ENCODE data around the gene EFCAB13. TPM values are rescaled to one million over a fixed set of nuclear protein-coding genes. Genes with fewer than 3 reads are reported as not detected.

EFCAB13 gene
- total RNA-seq, 1 experiment from 2014 or later = not detected

GRCh38 chr17:47295874-47296255 is 27.9 kb upstream of the EFCAB13 start:
- BruUV-seq (replicated peaks) = no TSS peak
- intact Hi-C loops (cut with micrococcal nuclease; ENCODE audit: unreplicated experiment) = no loop called here
- Histone ChIP-seq H3K36me3 (ENCODE audit: insufficient read depth, low read length, poor library complexity, severe bottlenecking) (no peaks in the 10 kb centered on the region), H3K4me3 (ENCODE audit: low read depth, low read length, poor library complexity, severe bottlenecking) (no peak overlapping the region), H3K27me3 (replicated peaks; ENCODE audit: insufficient read depth, low read depth, low read length, poor library complexity) (no peaks in the 10 kb centered on the region), H3K9me3 (ENCODE audit: low read depth, low read length, poor library complexity, severe bottlenecking) (no peaks in the 10 kb centered on the region), H3K27ac (ENCODE audit: low read depth, low read length, poor library complexity, severe bottlenecking) (no peak overlapping the region), H3K4me1 (ENCODE audit: insufficient read depth, low read length, poor library complexity, severe bottlenecking) (no peaks in the 10 kb centered on the region)
- DNase-seq (ENCODE audit: low spot score) = no peak
- CTCF ChIA-PET = no interaction called here
- POLR2A ChIA-PET (ENCODE audit: low non-redundant PET) = no interaction called here
- TF ChIP-seq EZH2 (IDR thresholded peaks at IDR 0.05; ENCODE audit: borderline replicate concordance, low read depth, low read length, poor library complexity, severe bottlenecking) (no peak), CTCF (conservative IDR thresholded peaks at IDR 0.05; ENCODE audit: low read depth, low read length) (no peak)

GRCh38 chr17:47297661-47298400 is 25.9 kb upstream of the EFCAB13 start:
- BruUV-seq (replicated peaks) = no TSS peak
- Histone ChIP-seq H3K27ac (ENCODE audit: low read depth, low read length, poor library complexity, severe bottlenecking) (no peak overlapping the region), H3K36me3 (ENCODE audit: insufficient read depth, low read length, poor library complexity, severe bottlenecking) (no peaks in the 10 kb centered on the region), H3K9me3 (ENCODE audit: low read depth, low read length, poor library complexity, severe bottlenecking) (no peaks in the 10 kb centered on the region), H3K4me3 (ENCODE audit: low read depth, low read length, poor library complexity, severe bottlenecking) (no peak overlapping the region), H3K4me1 (ENCODE audit: insufficient read depth, low read length, poor library complexity, severe bottlenecking) (no peaks in the 10 kb centered on the region), H3K27me3 (replicated peaks; ENCODE audit: insufficient read depth, low read depth, low read length, poor library complexity) (no peaks in the 10 kb centered on the region)
- ChIA-PET POLR2A (ENCODE audit: low non-redundant PET) (no interaction called here), CTCF (no interaction called here)
- no peak for DNase-seq (ENCODE audit: low spot score)
- TF ChIP-seq CTCF (conservative IDR thresholded peaks at IDR 0.05; ENCODE audit: low read depth, low read length) = no peak
- TF ChIP-seq EZH2 (IDR thresholded peaks at IDR 0.05; ENCODE audit: borderline replicate concordance, low read depth, low read length, poor library complexity, severe bottlenecking) = no peak
- intact Hi-C loops (cut with micrococcal nuclease; ENCODE audit: unreplicated experiment) = no loop called here

- no peak overlapping the region for H3K27ac ChIP-seq (ENCODE audit: low read depth, low read length, poor library complexity, severe bottlenecking)
- H3K9me3 ChIP-seq (ENCODE audit: low read depth, low read length, poor library complexity, severe bottlenecking) = no peaks in the 10 kb centered on the region
- ChIA-PET POLR2A (ENCODE audit: low non-redundant PET) (no interaction called here), CTCF (no interaction called here)
- no TSS peak for BruUV-seq (replicated peaks)
- no peak for TF ChIP-seq EZH2 (IDR thresholded peaks at IDR 0.05; ENCODE audit: borderline replicate concordance, low read depth, low read length, poor library complexity, severe bottlenecking)
- no peak for TF ChIP-seq CTCF (conservative IDR thresholded peaks at IDR 0.05; ENCODE audit: low read depth, low read length)
- intact Hi-C loops (cut with micrococcal nuclease; ENCODE audit: unreplicated experiment) = no loop called here
- H3K4me1 ChIP-seq (ENCODE audit: insufficient read depth, low read length, poor library complexity, severe bottlenecking) = no peaks in the 10 kb centered on the region
- H3K27me3 ChIP-seq (replicated peaks; ENCODE audit: insufficient read depth, low read depth, low read length, poor library complexity) = no peaks in the 10 kb centered on the region
- DNase-seq (ENCODE audit: low spot score) = no peak
- H3K36me3 ChIP-seq (ENCODE audit: insufficient read depth, low read length, poor library complexity, severe bottlenecking) = no peaks in the 10 kb centered on the region
- H3K4me3 ChIP-seq (ENCODE audit: low read depth, low read length, poor library complexity, severe bottlenecking) = no peak overlapping the region
These were observed 25.0 kb upstream of the EFCAB13 start for GRCh38 chr17:47298712-47299111.
